CD4-positive, alpha-beta T cell (primary cell): ENCODE measurements around the gene RASSF8. TPM values are rescaled to one million over a fixed set of nuclear protein-coding genes. Genes with fewer than 3 reads are reported as not detected.

Source experiments
- ATAC-seq: fragments of 200-7000 bp; cut with Tn5 transposase; one replicate; pipeline ENCODE4 v1.10.0; 2022; ENCODE audit warnings: mild to moderate bottlenecking; ENCODE audit not compliant: poor library complexity
- CTCF ChIA-PET: fragments of 350-600 bp; sonication (Branson Sonifier 250); formaldehyde crosslinking; loops from one replicate; lab custom pipeline; 2021; ENCODE audit warnings: antibody characterized with exemption, inconsistent platforms; lab: Charles Lee
- POLR2A ChIA-PET: fragments of 350-600 bp; sonication (Branson Sonifier 250); formaldehyde crosslinking; loops from one replicate; lab custom pipeline; 2021; ENCODE audit warnings: antibody characterized with exemption, inconsistent platforms; lab: Charles Lee
- DNase-seq, 14 experiments: peaks; one replicate each; pipeline ENCODE4 v3.0.0-alpha.2; 2013 to 2020; ENCODE audit warnings: mixed read lengths in 2 of 14
- H3K27ac ChIP-seq, 2 donors: one replicate each; pipeline versions ENCODE4 v1.5.1 to v1.7.0; 2013; ENCODE audit warnings: low read length in 2 of 2, low read depth in 1 of 2, mild to moderate bottlenecking in 1 of 2
- H3K27me3 ChIP-seq, 2 experiments: 1 replicate in 1 of 2; 2 replicates in 1 of 2; pipeline versions ENCODE4 v1.6.1 to v1.7.0; 2013; ENCODE audit warnings: low read length in 2 of 2, control low read depth in 1 of 2, mild to moderate bottlenecking in 1 of 2, moderate library complexity in 1 of 2; ENCODE audit not compliant: insufficient read depth in 2 of 2, control insufficient read depth in 1 of 2
- H3K36me3 ChIP-seq: one replicate; pipeline ENCODE4 v1.6.1; 2013; ENCODE audit warnings: low read length, control low read depth; ENCODE audit not compliant: insufficient read depth
- H3K4me1 ChIP-seq: one replicate; pipeline ENCODE4 v1.6.1; 2013; ENCODE audit warnings: low read length, control low read depth; ENCODE audit not compliant: insufficient read depth
- H3K4me3 ChIP-seq: one replicate; pipeline ENCODE4 v1.5.1; 2013; ENCODE audit warnings: mild to moderate bottlenecking, low read length, moderate library complexity
- H3K9me3 ChIP-seq, 2 experiments: 1 replicate in 1 of 2; 2 replicates in 1 of 2; pipeline versions ENCODE4 v1.6.1 to v1.7.0; 2013; ENCODE audit warnings: low read length in 2 of 2, mild to moderate bottlenecking in 2 of 2, control low read depth in 1 of 2, moderate library complexity in 1 of 2; ENCODE audit not compliant: control insufficient read depth in 1 of 2, insufficient read depth in 1 of 2
- H3K27ac Mint-ChIP-seq: one replicate; pipeline ENCODE4 v1.8.0; 2020; ENCODE audit warnings: mixed read lengths
- H3K27me3 Mint-ChIP-seq: one replicate; pipeline ENCODE4 v1.8.0; 2021; ENCODE audit warnings: mixed read lengths
- H3K36me3 Mint-ChIP-seq: one replicate; pipeline ENCODE4 v1.8.0; 2021; ENCODE audit warnings: low read depth, mixed read lengths
- H3K4me1 Mint-ChIP-seq: one replicate; pipeline ENCODE4 v1.8.0; 2021; ENCODE audit warnings: low read depth, mixed read lengths
- H3K4me3 Mint-ChIP-seq: one replicate; pipeline ENCODE4 v1.8.0; 2020; ENCODE audit warnings: mild to moderate bottlenecking, mixed read lengths
- H3K9me3 Mint-ChIP-seq: one replicate; pipeline ENCODE4 v1.8.0; 2020; ENCODE audit warnings: mixed read lengths
- intact Hi-C, 2 experiments: fragments of 100-400 bp; cut with DNase I in 1 of 2; cut with micrococcal nuclease in 1 of 2; formaldehyde crosslinking; loops; one replicate each; pipeline versions ENCODE4 v1.15.1 to v1.9.0; 2023 to 2025; cut with DNase I, micrococcal nuclease
- total RNA-seq, 174 experiments: library from RNA in 2 of 174; stranded (reverse) in 2 of 174; gene quantifications; one replicate each; pipeline ENCODE4 v1.2.3 and lab custom pipeline; 2021 to 2026
- TF ChIP-seq, protein P1 (sequence below): fragments of 200-600 bp; IDR thresholded peaks from one replicate; pipeline ENCODE4 v1.8.0; 2022; ENCODE audit warnings: antibody characterized with exemption, mild to moderate bottlenecking

The RASSF8 gene
- total RNA-seq, 2 experiments from 2014 or later, result 0.71 to 1.4 TPM

DNA sequence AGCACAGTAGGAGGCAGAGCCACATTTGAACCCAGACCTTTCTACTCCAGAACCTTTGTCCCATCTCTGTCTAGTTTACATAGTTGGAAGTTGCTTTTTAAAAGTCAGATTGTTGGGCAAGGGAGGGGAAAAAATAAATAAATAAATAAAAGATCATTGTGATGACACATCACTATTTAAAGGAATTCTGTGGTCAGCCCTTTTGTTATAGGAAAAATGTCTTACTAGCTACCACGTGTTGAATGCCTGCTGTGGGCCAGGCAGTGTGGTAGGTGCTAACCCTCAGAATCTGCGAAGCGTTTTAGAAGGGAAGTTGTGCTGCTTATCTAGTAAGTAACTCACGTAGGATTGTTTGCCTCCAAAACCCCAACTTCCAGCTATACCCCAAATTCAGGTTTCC is 104.1 kb downstream of the RASSF8 start:
- CTCF ChIA-PET, result no interaction called here
- TF ChIP-seq, protein P1, sequence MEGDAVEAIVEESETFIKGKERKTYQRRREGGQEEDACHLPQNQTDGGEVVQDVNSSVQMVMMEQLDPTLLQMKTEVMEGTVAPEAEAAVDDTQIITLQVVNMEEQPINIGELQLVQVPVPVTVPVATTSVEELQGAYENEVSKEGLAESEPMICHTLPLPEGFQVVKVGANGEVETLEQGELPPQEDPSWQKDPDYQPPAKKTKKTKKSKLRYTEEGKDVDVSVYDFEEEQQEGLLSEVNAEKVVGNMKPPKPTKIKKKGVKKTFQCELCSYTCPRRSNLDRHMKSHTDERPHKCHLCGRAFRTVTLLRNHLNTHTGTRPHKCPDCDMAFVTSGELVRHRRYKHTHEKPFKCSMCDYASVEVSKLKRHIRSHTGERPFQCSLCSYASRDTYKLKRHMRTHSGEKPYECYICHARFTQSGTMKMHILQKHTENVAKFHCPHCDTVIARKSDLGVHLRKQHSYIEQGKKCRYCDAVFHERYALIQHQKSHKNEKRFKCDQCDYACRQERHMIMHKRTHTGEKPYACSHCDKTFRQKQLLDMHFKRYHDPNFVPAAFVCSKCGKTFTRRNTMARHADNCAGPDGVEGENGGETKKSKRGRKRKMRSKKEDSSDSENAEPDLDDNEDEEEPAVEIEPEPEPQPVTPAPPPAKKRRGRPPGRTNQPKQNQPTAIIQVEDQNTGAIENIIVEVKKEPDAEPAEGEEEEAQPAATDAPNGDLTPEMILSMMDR, result no peak
- H3K9me3 Mint-ChIP-seq, result no peaks in the 10 kb centered on the region
- POLR2A ChIA-PET, result no interaction called here
- Histone ChIP-seq H3K4me1 (no peaks in the 10 kb centered on the region), H3K27me3 (no peaks in the 10 kb centered on the region), H3K27ac (no peak overlapping the region), H3K36me3 (no peaks in the 10 kb centered on the region), H3K9me3 (no peaks in the 10 kb centered on the region), H3K4me3 (no peak overlapping the region)
- no peaks in the 10 kb centered on the region for H3K4me1 Mint-ChIP-seq
- intact Hi-C loops, result no loop called here
- ATAC-seq (no peak), DNase-seq (no peak)
- H3K4me3 Mint-ChIP-seq, result no peak overlapping the region
- no peaks in the 10 kb centered on the region for H3K27me3 Mint-ChIP-seq
- no peaks in the 10 kb centered on the region for H3K36me3 Mint-ChIP-seq
- H3K27ac Mint-ChIP-seq, result no peak overlapping the region

DNA sequence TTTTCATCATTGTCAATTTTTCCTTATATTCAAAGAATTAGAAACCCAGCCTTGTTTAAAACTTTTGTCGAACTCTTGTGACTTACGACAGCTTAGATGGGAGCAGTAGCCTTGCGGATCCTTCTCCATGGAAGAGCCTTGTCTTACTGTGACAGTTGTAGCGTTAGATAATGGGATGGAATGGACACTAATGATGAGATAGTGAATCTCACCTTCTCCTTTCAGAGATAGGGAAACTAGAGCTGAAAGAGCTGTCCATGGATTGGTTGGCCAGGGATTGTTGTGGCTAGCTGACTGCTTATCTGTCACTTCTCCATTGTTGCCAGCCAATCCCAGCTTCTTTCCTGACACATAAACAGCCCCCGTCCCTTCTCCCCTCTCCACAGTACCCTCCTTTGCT is 107.0 kb downstream of the RASSF8 start:
- intact Hi-C loops, result no loop called here
- no peaks in the 10 kb centered on the region for H3K36me3 Mint-ChIP-seq
- H3K27ac Mint-ChIP-seq, result no peak overlapping the region
- POLR2A ChIA-PET, result interaction anchor here (0.6 kb wide), 1 partner anchor 921 kb away, joined by 3 read pairs; no protein-coding TSS in a partner anchor
- no peak for ATAC-seq
- no peaks in the 10 kb centered on the region for H3K4me1 Mint-ChIP-seq
- no peaks in the 10 kb centered on the region for H3K9me3 Mint-ChIP-seq
- no peaks in the 10 kb centered on the region for H3K9me3 ChIP-seq
- no peak for DNase-seq
- H3K27me3 ChIP-seq, result no peaks in the 10 kb centered on the region
- no peak overlapping the region for H3K27ac ChIP-seq
- no peaks in the 10 kb centered on the region for H3K36me3 ChIP-seq
- H3K4me3 ChIP-seq, result no peak overlapping the region
- no peaks in the 10 kb centered on the region for H3K4me1 ChIP-seq
- CTCF ChIA-PET, result no interaction called here
- TF ChIP-seq, protein P1, result no peak
- no peaks in the 10 kb centered on the region for H3K27me3 Mint-ChIP-seq
- H3K4me3 Mint-ChIP-seq, result no peak overlapping the region

DNA sequence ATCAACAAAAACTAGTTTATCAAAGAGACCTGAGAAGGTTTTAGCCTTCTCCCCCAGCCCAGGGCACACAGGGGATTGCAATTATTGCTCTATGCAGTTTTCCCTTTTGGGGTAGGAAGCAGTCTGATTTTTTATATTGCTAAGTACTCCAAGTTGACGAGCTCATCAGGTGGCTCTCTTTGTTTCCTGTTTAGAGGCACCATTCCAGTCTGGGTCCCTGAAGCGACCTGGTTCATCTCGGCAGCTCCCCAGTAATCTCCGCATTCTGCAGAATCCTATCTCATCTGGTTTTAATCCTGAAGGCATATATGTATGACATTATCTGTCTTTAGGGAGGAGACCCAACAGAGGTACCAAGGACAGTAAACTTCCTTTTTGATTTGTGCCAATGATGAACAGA is 110.0 kb downstream of the RASSF8 start:
- intact Hi-C loops, result no loop called here
- Mint-ChIP-seq H3K9me3 (no peaks in the 10 kb centered on the region), H3K27me3 (no peaks in the 10 kb centered on the region), H3K4me1 (no peaks in the 10 kb centered on the region), H3K4me3 (no peak overlapping the region), H3K36me3 (no peaks in the 10 kb centered on the region), H3K27ac (no peak overlapping the region)
- no peak overlapping the region for H3K27ac ChIP-seq
- no peak overlapping the region for H3K4me3 ChIP-seq
- POLR2A ChIA-PET, result no interaction called here
- DNase-seq (no peak), ATAC-seq (no peak)
- no peaks in the 10 kb centered on the region for H3K36me3 ChIP-seq
- TF ChIP-seq, protein P1, result no peak
- CTCF ChIA-PET, result no interaction called here
- H3K9me3 ChIP-seq, result no peaks in the 10 kb centered on the region
- H3K27me3 ChIP-seq, result no peaks in the 10 kb centered on the region
- H3K4me1 ChIP-seq, result no peaks in the 10 kb centered on the region
